Coronary artery (tissue), 2 donors: ENCODE measurements around the gene ELAPOR1.

Source experiments
- DNase-seq: peaks from one replicate; pipeline ENCODE4 v3.0.0-alpha.2; 2017; ENCODE audit warnings: low spot score
- H3K27ac ChIP-seq, 2 donors: fragments of 200-600 bp; sonication (generic); one replicate each; pipeline ENCODE4 v1.5.1; 2016 to 2019
- H3K4me3 ChIP-seq: fragments of 200-600 bp; sonication (generic); 2 replicates; pipeline ENCODE4 v1.5.1; 2016; ENCODE audit warnings: mild to moderate bottlenecking, moderate library complexity
- TF ChIP-seq, protein P1 (sequence below): fragments of 200-600 bp; sonication (generic); IDR thresholded peaks from one replicate; pipeline ENCODE4 v1.5.1; 2019; ENCODE audit warnings: antibody characterized with exemption

The ELAPOR1 gene

DNA sequence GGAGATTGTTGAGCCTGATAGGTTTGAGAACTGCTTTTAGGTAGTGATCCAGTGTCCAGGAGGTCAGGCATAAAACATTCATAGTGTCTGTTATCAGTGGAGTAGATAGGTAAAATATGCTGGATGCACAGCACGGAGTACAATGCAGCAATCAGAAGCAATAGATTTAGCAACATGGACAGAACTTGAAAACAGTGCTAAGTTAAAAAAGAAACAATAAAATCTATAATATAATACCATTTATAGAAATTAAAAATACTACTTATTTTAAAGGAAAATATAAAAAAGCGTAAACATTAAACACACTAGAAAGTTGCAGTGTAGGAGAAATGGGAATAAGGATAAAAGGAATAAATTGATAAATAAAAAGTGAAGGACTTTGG is 34.7 kb upstream of the ELAPOR1 start:
- no peak overlapping the region for H3K4me3 ChIP-seq
- TF ChIP-seq, protein P1, sequence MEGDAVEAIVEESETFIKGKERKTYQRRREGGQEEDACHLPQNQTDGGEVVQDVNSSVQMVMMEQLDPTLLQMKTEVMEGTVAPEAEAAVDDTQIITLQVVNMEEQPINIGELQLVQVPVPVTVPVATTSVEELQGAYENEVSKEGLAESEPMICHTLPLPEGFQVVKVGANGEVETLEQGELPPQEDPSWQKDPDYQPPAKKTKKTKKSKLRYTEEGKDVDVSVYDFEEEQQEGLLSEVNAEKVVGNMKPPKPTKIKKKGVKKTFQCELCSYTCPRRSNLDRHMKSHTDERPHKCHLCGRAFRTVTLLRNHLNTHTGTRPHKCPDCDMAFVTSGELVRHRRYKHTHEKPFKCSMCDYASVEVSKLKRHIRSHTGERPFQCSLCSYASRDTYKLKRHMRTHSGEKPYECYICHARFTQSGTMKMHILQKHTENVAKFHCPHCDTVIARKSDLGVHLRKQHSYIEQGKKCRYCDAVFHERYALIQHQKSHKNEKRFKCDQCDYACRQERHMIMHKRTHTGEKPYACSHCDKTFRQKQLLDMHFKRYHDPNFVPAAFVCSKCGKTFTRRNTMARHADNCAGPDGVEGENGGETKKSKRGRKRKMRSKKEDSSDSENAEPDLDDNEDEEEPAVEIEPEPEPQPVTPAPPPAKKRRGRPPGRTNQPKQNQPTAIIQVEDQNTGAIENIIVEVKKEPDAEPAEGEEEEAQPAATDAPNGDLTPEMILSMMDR: no peak
- no peak for DNase-seq
- peak overlapping the region in 1 of 2 donors; percentile 69 for H3K27ac ChIP-seq

DNA sequence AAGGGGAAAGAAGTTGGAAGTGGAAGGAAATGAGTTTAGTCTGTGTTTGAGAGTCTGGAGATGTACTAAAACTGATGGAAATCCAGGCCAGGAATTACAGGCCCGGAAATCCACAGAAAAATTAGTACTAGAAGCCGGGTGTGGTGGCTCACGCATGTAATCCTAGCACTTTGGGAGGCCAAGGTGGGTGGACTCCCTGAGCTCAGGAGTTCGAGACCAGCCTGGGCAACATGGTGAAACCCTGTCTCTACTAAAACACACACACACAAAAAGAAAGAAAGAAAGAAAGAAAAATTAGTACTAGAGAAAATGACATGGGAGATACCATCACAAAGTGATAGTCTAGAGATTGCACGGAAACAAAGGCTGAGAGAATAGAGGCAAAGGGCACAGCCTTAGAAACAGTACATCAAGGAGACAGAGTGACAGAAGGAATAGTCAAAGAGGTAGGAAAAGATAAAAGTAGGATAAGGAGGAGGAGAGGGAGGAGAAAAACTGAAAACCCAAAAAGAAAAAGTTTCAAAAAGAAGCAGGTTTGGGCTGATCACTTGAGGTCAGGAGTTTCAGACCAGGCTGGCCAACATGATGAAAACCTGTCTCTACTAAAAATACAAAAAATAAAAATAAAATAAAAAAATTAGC is 33.4 kb upstream of the ELAPOR1 start:
- TF ChIP-seq, protein P1: no peak
- H3K27ac ChIP-seq: peak overlapping the region in 1 of 2 donors; percentile 69
- H3K4me3 ChIP-seq: no peak overlapping the region
- DNase-seq: no peak

DNA sequence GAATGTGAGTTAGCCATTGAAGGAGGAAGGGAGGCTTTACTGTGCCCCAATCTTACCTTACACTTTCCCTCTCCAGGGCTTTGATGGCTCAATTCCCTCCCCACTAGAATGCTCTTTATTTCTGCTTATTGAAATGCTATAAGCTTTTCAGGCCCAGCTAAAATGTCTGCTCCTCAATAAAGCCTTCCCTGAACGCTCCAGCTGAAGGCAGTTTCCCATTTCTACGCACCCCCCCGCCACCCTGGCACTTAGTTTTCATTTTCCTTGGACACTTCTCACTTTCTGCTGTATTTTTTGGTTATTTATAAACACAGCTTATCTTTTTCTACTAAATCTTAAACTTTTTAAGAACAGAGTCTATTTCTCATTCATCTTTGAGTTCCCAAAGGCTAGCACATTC is 30.4 kb upstream of the ELAPOR1 start:
- no peak for DNase-seq
- no peak overlapping the region for H3K27ac ChIP-seq
- TF ChIP-seq, protein P1: no peak
- H3K4me3 ChIP-seq: no peak overlapping the region

DNA sequence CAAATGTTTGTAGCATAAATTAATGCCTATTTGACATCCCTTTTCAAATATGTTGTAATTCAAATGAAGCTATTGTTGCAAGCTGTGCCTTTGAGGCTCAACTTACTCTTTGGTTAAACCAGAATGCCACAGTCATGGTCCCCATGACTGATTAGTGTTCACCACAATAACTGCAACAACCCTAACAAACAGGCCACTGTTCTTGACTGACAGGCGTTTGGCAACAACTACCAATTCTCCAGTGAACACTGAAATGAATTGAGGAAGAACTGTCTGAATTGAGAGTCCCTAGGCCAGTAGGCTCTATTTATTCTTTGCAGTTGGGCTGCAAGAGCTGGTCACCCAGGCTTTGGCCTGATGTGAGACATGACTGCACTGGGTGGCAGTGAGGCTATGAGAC is 30.0 kb upstream of the ELAPOR1 start:
- TF ChIP-seq, protein P1: no peak
- Histone ChIP-seq H3K4me3 (no peak overlapping the region), H3K27ac (no peak overlapping the region)
- DNase-seq: no peak

DNA sequence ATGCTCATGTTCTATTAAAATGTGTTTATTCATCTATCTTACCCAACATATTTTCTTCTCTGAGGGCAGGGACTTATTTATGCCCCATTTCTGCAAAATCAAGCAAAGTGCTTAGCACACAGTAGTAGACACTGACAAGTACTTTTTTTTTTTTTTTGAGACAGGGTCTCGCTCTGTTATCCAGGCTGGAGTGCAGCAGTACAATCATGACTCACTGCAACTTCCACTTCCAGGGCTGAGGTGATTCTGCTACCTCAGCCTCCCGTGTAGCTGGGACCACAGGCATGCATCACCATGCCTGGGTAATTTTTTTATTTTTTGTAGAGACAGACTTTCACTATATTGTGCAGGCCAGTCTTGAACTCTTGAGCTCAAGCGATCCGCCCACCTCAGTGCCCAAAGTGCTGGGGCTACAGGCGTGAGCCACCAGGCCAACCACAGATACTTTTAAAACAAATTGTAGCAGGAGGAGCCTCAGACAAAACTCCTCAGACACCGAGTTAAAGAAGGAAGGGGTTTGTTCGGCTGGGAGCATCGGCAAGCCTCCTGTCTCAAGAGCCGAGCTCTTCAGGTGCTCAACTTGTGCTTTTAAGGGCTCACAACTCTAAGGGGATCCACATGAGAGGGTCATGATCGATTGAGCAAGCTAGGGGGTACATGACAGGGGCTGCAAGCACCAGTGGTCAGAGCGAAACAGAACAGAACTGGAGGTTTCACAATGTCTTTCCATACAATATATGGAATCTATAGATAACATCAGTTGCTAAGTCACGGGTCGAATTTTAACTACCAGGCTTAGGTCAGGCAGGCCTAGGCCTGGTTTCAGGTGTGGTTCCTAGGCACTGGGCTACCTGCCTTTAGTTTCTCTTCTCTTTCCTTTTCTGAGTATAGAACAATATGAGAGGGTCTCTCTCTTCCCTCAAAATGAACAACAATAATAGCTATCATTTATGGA is 29.1 kb upstream of the ELAPOR1 start:
- no peak for DNase-seq
- no peak overlapping the region for H3K4me3 ChIP-seq
- TF ChIP-seq, protein P1: no peak
- H3K27ac ChIP-seq: no peak overlapping the region

DNA sequence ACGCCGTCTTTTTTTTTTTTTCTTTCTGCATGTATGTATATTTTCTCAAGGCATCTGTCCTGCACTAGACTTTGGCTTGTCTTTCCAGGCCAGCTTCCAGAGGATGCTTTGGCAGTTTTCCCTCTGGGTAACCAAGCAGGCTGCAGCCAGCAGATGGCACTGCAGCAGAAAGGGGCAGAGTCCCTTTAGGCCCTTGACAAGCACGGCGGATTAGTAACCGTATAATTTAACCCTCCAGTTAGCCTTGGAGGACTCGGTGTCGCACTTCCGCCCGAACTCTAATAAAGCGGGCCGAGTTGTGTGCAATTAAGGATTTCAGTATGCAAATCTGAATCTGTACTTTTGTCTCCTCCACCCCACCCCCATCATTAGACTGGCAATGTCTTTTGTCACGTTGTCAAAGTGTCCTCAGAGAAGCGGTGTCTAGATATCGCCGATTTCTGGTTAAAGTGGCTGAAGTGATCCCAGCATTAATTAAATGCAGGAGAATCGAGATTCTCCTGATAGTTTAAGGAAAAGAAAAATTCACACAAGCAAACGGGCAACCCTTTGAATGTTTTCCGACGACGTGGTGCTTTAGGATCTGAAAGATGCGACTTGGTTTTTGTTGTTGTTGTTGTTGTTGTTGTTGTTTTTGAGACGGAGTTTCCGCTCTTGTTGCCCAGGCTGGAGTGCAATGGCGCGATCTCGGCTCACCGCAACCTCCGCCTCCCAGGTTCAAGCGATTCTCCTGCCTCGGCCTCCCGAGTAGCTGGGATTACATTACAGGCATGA is 24.5 kb upstream of the ELAPOR1 start:
- no peak for DNase-seq
- peak overlapping the region; percentile 95 for H3K4me3 ChIP-seq
- TF ChIP-seq, protein P1: no peak
- peak overlapping the region in 1 of 2 donors; percentile 98 for H3K27ac ChIP-seq
